A549 (cell line): ENCODE measurements around the gene NMBR.

ENCODE experiments used
- JUNB ChIP-seq: fragments of >200 bp; sonication (Bioruptor Twin); formaldehyde crosslinking; IDR thresholded peaks from 2 replicates; pipeline ENCODE4 v1.6.1; 2016
- TF ChIP-seq, protein P1 (sequence below): fragments of >200 bp; sonication (Bioruptor Twin); formaldehyde crosslinking; IDR thresholded peaks from 3 replicates; pipeline ENCODE4 v1.5.1; 2016
- TF ChIP-seq, protein P2 (sequence below): fragments of 450-650 bp; IDR thresholded peaks from 2 replicates; pipeline ENCODE4 v1.6.1; 2014; ENCODE audit warnings: antibody characterized with exemption

DNA sequence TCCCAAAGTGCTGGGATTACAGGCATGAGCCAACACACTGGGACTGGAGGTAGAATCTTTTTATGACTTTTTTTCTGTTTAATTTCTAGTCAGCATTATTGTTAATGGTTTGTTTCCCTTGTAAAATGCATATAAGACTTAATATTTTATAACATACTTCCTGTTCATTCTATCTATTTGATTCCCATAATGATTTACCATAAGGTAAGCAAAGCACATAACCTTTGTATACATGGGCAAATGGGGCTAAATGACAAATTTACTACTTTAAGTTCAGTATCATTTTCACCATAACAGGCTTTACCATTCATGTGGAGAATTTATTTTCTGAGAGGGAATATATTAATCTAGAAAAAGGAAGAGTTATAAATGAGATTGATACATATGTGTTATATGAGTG is 24.4 kb upstream of the NMBR start:
- TF ChIP-seq, protein P1, sequence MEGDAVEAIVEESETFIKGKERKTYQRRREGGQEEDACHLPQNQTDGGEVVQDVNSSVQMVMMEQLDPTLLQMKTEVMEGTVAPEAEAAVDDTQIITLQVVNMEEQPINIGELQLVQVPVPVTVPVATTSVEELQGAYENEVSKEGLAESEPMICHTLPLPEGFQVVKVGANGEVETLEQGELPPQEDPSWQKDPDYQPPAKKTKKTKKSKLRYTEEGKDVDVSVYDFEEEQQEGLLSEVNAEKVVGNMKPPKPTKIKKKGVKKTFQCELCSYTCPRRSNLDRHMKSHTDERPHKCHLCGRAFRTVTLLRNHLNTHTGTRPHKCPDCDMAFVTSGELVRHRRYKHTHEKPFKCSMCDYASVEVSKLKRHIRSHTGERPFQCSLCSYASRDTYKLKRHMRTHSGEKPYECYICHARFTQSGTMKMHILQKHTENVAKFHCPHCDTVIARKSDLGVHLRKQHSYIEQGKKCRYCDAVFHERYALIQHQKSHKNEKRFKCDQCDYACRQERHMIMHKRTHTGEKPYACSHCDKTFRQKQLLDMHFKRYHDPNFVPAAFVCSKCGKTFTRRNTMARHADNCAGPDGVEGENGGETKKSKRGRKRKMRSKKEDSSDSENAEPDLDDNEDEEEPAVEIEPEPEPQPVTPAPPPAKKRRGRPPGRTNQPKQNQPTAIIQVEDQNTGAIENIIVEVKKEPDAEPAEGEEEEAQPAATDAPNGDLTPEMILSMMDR, result no peak
- TF ChIP-seq, protein P2, sequence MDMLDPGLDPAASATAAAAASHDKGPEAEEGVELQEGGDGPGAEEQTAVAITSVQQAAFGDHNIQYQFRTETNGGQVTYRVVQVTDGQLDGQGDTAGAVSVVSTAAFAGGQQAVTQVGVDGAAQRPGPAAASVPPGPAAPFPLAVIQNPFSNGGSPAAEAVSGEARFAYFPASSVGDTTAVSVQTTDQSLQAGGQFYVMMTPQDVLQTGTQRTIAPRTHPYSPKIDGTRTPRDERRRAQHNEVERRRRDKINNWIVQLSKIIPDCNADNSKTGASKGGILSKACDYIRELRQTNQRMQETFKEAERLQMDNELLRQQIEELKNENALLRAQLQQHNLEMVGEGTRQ, result no peak
- TF ChIP-seq JUNB, result no peak
